ENCODE results near the gene ADAMTS16. TPM values are rescaled to one million over a fixed set of nuclear protein-coding genes. Genes with fewer than 3 reads are reported as not detected.

Gene ADAMTS16
- total and polyA plus RNA-seq, 9 of the 15 experiments (the other 6 are each of a cell fraction or from before 2014, with no cell fraction given) = not detected

GRCh38 chr5:5178580-5178979 is 38.5 kb downstream of the ADAMTS16 start:
- H3K4me2 ChIP-seq (ENCODE audit: insufficient read depth, low read length) = no peak overlapping the region
- H3K27ac ChIP-seq (ENCODE audit: extremely low read depth, low read depth, low read length) = no peak overlapping the region
- H3K36me3 ChIP-seq (ENCODE audit: control insufficient read depth, insufficient read depth, low read length) = no peaks in the 10 kb centered on the region
- H3K79me2 ChIP-seq (ENCODE audit: control insufficient read depth, insufficient read depth, low read length) = no peaks in the 10 kb centered on the region
- no peaks in the 10 kb centered on the region for H4K20me1 ChIP-seq (replicated peaks; ENCODE audit: control insufficient read depth, insufficient read depth, low read length)
- intact Hi-C loops (cut with micrococcal nuclease) (no loop called here), in situ Hi-C loops (cut with MboI) (no loop called here)
- no peaks in the 10 kb centered on the region for H3K9me3 ChIP-seq (replicated peaks; ENCODE audit: control insufficient read depth, insufficient read depth, low read depth, low read length)
- H3K9ac ChIP-seq (ENCODE audit: insufficient read depth in 1 of 2, low read depth in 2 of 2, low read length in 2 of 2) = no peak overlapping the region
- no peak overlapping the region for H2AFZ ChIP-seq (ENCODE audit: low read depth, low read length)
- WGBS (ENCODE audit: insufficient coverage, low coverage, missing lambda C conversion rate) = 2% methylated on average over 2 of the region's 2 CpGs
- FAIRE-seq (no peak), DNase-seq (ENCODE audit: extremely low read depth in 1 of 4, low spot score in 3 of 4) (no peak), ATAC-seq (no peak)
- no peaks in the 10 kb centered on the region for H3K9me1 ChIP-seq (ENCODE audit: control insufficient read depth, insufficient read depth, low read length)
- CTCF ChIA-PET (ENCODE audit: low intra/inter-chr PET ratio) = no interaction called here
- POLR2A ChIA-PET = no interaction called here
- no peak overlapping the region for H3K4me3 ChIP-seq
- H3K4me1 ChIP-seq (replicated peaks in 1 of 2; ENCODE audit: control insufficient read depth in 2 of 2, insufficient read depth in 2 of 2, low read length in 2 of 2) = no peaks in the 10 kb centered on the region
- BruUV-seq (replicated peaks) = no TSS peak
- TF ChIP-seq SMARCC2 (IDR thresholded peaks at IDR 0.05; ENCODE audit: low read depth) (no peak), RUNX1 (IDR thresholded peaks at IDR 0.05; ENCODE audit: low read depth) (no peak), TARDBP (IDR thresholded peaks at IDR 0.05) (no peak), SNAPC5 (CRISPR knock-in tag; IDR thresholded peaks at IDR 0.05) (no peak), FOXK2 (conservative IDR thresholded peaks at IDR 0.05 in 1 of 2, IDR thresholded peaks at IDR 0.05 in 1 of 2; ENCODE audit: low read depth in 2 of 2) (no peak), ZNF57 (CRISPR knock-in tag; IDR thresholded peaks at IDR 0.05) (no peak), SIN3A (IDR thresholded peaks at IDR 0.05; ENCODE audit: borderline replicate concordance in 2 of 2, control insufficient read depth in 1 of 2, low read depth in 2 of 2, low read length in 2 of 2) (no peak), ATF1 (CRISPR knock-in tag; IDR thresholded peaks at IDR 0.05) (no peak), ATF1 (tag; IDR thresholded peaks at IDR 0.05) (no peak), ZBTB40 (IDR thresholded peaks at IDR 0.05) (no peak), ZBTB40 (CRISPR knock-in tag; IDR thresholded peaks at IDR 0.05) (no peak), ZFP1 (CRISPR knock-in tag; IDR thresholded peaks at IDR 0.05) (no peak), GABPB2 (CRISPR knock-in tag; conservative IDR thresholded peaks at IDR 0.05) (no peak)
- H3K27me3 ChIP-seq (ENCODE audit: control insufficient read depth in 2 of 2, insufficient read depth in 2 of 2, low read length in 2 of 2) = peaks cover 0 to 13% of the 10 kb centered on the region in 2 experiments; a peak in 2 of 5 replicates
